K562 (cell line): ENCODE data around the gene IRX5. TPM values are rescaled to one million over a fixed set of nuclear protein-coding genes. Genes with fewer than 3 reads are reported as not detected.

Experiments used
- CREB1 ChIP-seq, 2 experiments: sonication (generic) in 1 of 2; formaldehyde crosslinking in 1 of 2; IDR thresholded peaks; 2 replicates each; pipeline versions ENCODE4 v1.6.1 to v1.8.0; 2012 to 2022; ENCODE audit warnings: inconsistent platforms in 1 of 2, mild to moderate bottlenecking in 1 of 2, missing genetic modification reagents in 1 of 2, moderate library complexity in 1 of 2
- CSDE1 ChIP-seq, 2 experiments: fragments of 450-650 bp; IDR thresholded peaks; 2 replicates each; pipeline ENCODE4 v1.6.1; 2016; ENCODE audit warnings: mild to moderate bottlenecking in 1 of 2
- DMBX1 ChIP-seq: fragments of 250-450 bp; sonication (Bioruptor Pico); IDR thresholded peaks from 2 replicates; pipeline ENCODE4 v1.8.0; 2022; ENCODE audit warnings: inconsistent platforms, mild to moderate bottlenecking, moderate library complexity, borderline replicate concordance
- HCFC1 ChIP-seq: IDR thresholded peaks from 2 replicates; pipeline ENCODE4 v1.6.1; 2012; ENCODE audit warnings: low read depth, low read length, improper control_type of control experiment
- MAFF ChIP-seq: IDR thresholded peaks from 2 replicates; pipeline ENCODE4 v1.6.1; 2012; ENCODE audit warnings: low read length, improper control_type of control experiment
- MXI1 ChIP-seq: IDR thresholded peaks from 2 replicates; pipeline ENCODE4 v1.6.1; 2011; ENCODE audit warnings: low read depth, mild to moderate bottlenecking, improper control_type of control experiment, low read length
- SMARCC2 ChIP-seq: fragments of 450-650 bp; IDR thresholded peaks from 2 replicates; pipeline ENCODE4 v1.6.1; 2017; ENCODE audit warnings: antibody characterized with exemption, moderate library complexity, mild to moderate bottlenecking, low read depth
- SREBF1 ChIP-seq: fragments of 150-350 bp; IDR thresholded peaks from 2 replicates; pipeline ENCODE4 v1.6.1; 2014; ENCODE audit warnings: antibody characterized with exemption, low read depth, low read length, borderline replicate concordance
- ZFX ChIP-seq: sonication (generic); formaldehyde crosslinking; IDR thresholded peaks from 2 replicates; pipeline ENCODE4 v1.8.0; 2022; ENCODE audit warnings: mild to moderate bottlenecking, missing genetic modification reagents, moderate library complexity
- polyA plus RNA-seq, 8 experiments: library from polyadenylated mRNA; depleted of rRNA in 4 of 8; stranded (reverse) in 5 of 8; unstranded in 3 of 8; fragments of >200 nt; fragmentation: Nextera tagmentation in 2 of 8; fragmentation: Illumina TruSeq in 1 of 8; extraction: Ambion mirVana in 2 of 8; extraction: Trizol in 1 of 8; gene quantifications; 2 replicates each; pipeline versions ENCODE4 v1.2.1 to v1.2.3, GENCODE V29; 2011 to 2014; ENCODE audit warnings: inconsistent platforms in 1 of 8, missing spikeins in 1 of 8
- total RNA-seq, 7 experiments: library from RNA; depleted of rRNA in 6 of 7; stranded (reverse); fragments of >200 nt in 6 of 7; fragmentation: Illumina TruSeq in 2 of 7; extraction: Trizol in 2 of 7; gene quantifications; 2 replicates each; pipeline versions ENCODE4 v1.2.1 to v1.2.3, GENCODE V29; 2011 to 2021; ENCODE audit warnings: low replicate concordance in 1 of 7
- TF ChIP-seq, protein P1 (sequence below): fragments of 250-450 bp; sonication (Bioruptor Pico); IDR thresholded peaks from 2 replicates; pipeline ENCODE4 v1.9.0; 2021; ENCODE audit warnings: mild to moderate bottlenecking
- TF ChIP-seq, protein P2 (sequence below): fragments of 250-450 bp; sonication (Bioruptor Pico); IDR thresholded peaks from 2 replicates; pipeline ENCODE4 v1.8.0; 2022; ENCODE audit warnings: inconsistent platforms, mild to moderate bottlenecking, moderate library complexity, borderline replicate concordance
- TF ChIP-seq, protein P3 (sequence below): IDR thresholded peaks from 2 replicates; pipeline ENCODE4 v1.6.1; 2011; ENCODE audit not compliant: insufficient read length; ENCODE audit errors: extremely low read depth
- TF ChIP-seq, protein P4 (sequence below): fragments of 450-650 bp; IDR thresholded peaks from 2 replicates; pipeline ENCODE4 v1.6.1; 2016; ENCODE audit warnings: antibody characterized with exemption
- TF ChIP-seq, protein P5 (sequence below), 2 experiments: fragments of 450-650 bp in 1 of 2; IDR thresholded peaks; 2 replicates each; pipeline ENCODE4 v1.6.1; 2011 to 2017; ENCODE audit warnings: low read depth in 2 of 2, antibody characterized with exemption in 1 of 2, borderline replicate concordance in 1 of 2, low read length in 1 of 2, mild to moderate bottlenecking in 1 of 2, mixed read lengths in 1 of 2; ENCODE audit not compliant: control insufficient read depth in 1 of 2
- TF ChIP-seq, protein P6 (sequence below): fragments of 450-650 bp; formaldehyde crosslinking; IDR thresholded peaks from 2 replicates; pipeline ENCODE4 v1.4.0; 2020; ENCODE audit warnings: mild to moderate bottlenecking, moderate library complexity

The IRX5 gene
- total and polyA plus RNA-seq, 9 of the 15 experiments (the other 6 are each of a cell fraction or from before 2014, with no cell fraction given): 0.20 to 4.2 (median 0.94) TPM

DNA sequence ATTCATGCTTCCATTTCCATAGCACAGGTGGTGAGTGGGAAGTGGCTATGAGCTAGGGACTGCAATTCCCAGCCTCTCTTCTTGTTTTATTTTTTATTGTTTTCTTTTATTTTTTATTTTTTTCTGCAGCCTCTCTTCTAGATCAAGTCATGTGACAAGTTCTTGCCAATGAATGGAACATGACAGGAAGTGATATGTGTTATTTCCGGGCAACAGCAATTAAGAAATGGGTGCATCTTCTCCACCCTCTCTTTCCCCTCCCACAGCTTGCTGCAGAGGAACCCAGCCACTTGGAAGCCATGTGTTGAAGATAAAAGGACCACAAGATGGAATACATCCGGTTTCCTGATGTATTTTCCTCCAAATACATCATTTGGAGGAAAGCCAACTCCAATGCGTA lies 23.6 kb downstream of the IRX5 start (continued):
- no peak for TF ChIP-seq CREB1 (IDR thresholded peaks at IDR 0.05)
- TF ChIP-seq CREB1 (CRISPR knock-in tag; IDR thresholded peaks at IDR 0.05): no peak
- no peak for TF ChIP-seq MXI1
- no peak for TF ChIP-seq DMBX1 (CRISPR knock-in tag)
- TF ChIP-seq SREBF1: no peak
- TF ChIP-seq, protein P1, sequence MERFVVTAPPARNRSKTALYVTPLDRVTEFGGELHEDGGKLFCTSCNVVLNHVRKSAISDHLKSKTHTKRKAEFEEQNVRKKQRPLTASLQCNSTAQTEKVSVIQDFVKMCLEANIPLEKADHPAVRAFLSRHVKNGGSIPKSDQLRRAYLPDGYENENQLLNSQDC (CRISPR knock-in tag): no peak
- TF ChIP-seq, protein P2, sequence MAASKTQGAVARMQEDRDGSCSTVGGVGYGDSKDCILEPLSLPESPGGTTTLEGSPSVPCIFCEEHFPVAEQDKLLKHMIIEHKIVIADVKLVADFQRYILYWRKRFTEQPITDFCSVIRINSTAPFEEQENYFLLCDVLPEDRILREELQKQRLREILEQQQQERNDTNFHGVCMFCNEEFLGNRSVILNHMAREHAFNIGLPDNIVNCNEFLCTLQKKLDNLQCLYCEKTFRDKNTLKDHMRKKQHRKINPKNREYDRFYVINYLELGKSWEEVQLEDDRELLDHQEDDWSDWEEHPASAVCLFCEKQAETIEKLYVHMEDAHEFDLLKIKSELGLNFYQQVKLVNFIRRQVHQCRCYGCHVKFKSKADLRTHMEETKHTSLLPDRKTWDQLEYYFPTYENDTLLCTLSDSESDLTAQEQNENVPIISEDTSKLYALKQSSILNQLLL (CRISPR knock-in tag): no peak
- TF ChIP-seq CSDE1 (IDR thresholded peaks at IDR 0.05): no peak
- TF ChIP-seq, protein P3, sequence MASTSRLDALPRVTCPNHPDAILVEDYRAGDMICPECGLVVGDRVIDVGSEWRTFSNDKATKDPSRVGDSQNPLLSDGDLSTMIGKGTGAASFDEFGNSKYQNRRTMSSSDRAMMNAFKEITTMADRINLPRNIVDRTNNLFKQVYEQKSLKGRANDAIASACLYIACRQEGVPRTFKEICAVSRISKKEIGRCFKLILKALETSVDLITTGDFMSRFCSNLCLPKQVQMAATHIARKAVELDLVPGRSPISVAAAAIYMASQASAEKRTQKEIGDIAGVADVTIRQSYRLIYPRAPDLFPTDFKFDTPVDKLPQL: no peak
- TF ChIP-seq MAFF: no peak
- TF ChIP-seq, protein P4, sequence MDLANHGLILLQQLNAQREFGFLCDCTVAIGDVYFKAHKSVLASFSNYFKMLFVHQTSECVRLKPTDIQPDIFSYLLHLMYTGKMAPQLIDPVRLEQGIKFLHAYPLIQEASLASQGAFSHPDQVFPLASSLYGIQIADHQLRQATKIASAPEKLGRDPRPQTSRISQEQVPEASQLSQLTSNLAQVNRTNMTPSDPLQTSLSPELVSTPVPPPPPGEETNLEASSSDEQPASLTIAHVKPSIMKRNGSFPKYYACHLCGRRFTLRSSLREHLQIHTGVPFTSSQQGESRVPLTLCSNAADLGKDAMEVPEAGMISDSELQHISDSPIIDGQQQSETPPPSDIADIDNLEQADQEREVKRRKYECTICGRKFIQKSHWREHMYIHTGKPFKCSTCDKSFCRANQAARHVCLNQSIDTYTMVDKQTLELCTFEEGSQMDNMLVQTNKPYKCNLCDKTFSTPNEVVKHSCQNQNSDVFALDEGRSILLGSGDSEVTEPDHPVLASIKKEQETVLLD: no peak
- TF ChIP-seq, protein P5, sequence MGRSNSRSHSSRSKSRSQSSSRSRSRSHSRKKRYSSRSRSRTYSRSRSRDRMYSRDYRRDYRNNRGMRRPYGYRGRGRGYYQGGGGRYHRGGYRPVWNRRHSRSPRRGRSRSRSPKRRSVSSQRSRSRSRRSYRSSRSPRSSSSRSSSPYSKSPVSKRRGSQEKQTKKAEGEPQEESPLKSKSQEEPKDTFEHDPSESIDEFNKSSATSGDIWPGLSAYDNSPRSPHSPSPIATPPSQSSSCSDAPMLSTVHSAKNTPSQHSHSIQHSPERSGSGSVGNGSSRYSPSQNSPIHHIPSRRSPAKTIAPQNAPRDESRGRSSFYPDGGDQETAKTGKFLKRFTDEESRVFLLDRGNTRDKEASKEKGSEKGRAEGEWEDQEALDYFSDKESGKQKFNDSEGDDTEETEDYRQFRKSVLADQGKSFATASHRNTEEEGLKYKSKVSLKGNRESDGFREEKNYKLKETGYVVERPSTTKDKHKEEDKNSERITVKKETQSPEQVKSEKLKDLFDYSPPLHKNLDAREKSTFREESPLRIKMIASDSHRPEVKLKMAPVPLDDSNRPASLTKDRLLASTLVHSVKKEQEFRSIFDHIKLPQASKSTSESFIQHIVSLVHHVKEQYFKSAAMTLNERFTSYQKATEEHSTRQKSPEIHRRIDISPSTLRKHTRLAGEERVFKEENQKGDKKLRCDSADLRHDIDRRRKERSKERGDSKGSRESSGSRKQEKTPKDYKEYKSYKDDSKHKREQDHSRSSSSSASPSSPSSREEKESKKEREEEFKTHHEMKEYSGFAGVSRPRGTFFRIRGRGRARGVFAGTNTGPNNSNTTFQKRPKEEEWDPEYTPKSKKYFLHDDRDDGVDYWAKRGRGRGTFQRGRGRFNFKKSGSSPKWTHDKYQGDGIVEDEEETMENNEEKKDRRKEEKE (IDR thresholded peaks at IDR 0.05; ENCODE audit: borderline replicate concordance in 1 of 2, control insufficient read depth in 1 of 2, low read depth in 2 of 2, low read length in 1 of 2): no peak
- no peak for TF ChIP-seq HCFC1
- TF ChIP-seq ZFX (CRISPR knock-in tag): no peak
- TF ChIP-seq, protein P6, sequence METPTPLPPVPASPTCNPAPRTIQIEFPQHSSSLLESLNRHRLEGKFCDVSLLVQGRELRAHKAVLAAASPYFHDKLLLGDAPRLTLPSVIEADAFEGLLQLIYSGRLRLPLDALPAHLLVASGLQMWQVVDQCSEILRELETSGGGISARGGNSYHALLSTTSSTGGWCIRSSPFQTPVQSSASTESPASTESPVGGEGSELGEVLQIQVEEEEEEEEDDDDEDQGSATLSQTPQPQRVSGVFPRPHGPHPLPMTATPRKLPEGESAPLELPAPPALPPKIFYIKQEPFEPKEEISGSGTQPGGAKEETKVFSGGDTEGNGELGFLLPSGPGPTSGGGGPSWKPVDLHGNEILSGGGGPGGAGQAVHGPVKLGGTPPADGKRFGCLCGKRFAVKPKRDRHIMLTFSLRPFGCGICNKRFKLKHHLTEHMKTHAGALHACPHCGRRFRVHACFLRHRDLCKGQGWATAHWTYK (CRISPR knock-in tag): no peak
- no peak for TF ChIP-seq SMARCC2
